GM18505 (cell line): ENCODE results near the gene DCAF8.

ENCODE experiments used
- ATAC-seq: cut with Tn5 transposase; IDR thresholded peaks from one replicate; pipeline ENCODE4 v1.9.1; 2021; ENCODE audit not compliant: unreplicated experiment
- POLR2A ChIP-seq: IDR thresholded peaks from 4 replicates; pipeline ENCODE4 v1.6.1; 2011; ENCODE audit warnings: borderline replicate concordance; ENCODE audit not compliant: insufficient read depth, insufficient read length; ENCODE audit errors: extremely low read depth

Gene DCAF8

DNA sequence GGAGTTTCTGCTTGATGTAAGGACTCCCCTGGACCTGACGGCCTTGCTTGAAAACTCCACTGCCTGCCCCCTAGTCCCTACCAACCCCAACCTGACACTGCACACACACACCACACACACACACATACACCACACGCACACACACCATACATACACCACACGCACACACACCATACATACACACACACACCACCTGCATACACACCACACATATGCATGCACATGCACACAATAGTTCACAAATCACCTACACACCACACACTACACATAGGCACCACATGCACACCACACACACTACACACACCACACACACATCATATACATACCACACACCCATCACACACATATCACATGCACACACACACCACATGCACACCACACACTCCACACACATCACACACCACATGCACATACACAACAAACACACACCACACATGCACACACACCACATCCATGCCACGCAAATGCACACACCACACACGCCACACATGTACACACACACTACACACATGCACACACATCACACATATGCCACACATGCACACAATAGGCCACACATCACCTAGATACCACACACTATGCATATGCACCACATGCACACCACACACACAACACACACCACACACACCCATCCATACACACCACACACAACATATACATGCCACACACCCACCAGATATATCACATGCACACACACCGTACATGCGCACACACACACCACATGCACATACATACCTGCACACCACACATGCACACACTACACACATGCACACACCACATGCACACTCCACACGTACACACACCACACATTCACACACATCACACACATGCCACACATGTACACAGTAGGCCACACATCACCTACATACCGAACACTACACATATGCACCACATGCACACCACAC, 68.3 kb downstream of the DCAF8 start:
- ATAC-seq, result no peak

DNA sequence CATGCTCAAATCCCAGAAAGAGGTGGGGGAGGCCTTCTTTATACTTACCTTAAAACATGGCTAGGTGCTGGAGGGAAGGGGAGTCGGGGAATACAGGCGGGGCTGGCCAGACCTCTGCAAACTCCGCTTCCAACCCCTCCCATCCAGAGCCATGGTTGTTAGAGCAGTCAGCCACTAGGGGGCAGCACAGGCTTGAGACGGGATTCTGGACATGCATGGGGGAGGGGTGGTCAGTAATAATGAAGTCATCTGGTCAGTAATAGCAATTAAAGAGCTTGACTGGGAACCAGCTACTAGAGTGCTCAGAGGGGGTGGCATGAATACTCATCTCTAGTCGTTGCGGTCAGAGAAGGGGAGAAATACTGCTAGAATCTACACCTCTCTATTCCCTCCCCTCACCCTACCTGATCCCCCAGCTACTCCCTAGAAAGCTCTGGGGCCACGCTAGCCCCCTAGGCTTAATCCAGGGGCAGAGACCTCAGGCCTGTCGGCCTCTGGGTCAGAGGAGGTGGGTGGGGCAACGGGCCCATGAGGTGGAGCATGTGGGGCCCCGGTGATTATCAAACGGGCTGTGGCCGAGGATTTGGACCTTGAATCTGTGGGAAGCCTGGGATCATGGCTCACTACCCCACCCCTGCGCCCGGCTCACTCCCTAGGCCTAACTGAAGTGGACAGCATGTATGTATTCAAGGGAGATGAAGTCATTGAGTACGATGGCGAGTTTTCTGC, 69.1 kb downstream of the DCAF8 start:
- TF ChIP-seq POLR2A, result no peak
- ATAC-seq, result peak; percentile 63

More for the DNA sequence above, 68.3 kb downstream of the DCAF8 start:
- no peak for TF ChIP-seq POLR2A

DNA sequence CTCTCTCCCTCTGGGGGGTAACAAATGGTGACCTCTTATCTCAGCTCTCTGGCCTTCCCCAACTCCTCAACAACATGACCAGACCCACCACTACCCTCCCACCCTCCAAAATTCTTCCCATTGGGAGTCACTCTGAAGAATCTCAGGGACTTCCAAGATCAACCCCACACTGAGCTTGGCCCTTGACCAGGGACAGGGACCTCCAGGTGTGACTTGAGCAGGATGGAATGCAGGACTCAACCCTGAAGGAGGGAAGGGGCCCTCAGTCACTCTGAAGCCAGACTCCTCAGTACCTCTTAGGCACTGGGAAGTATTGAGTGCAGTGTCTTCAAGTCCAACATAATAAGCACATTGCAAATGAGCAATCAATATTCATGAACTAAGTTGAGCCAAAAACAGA, 70.1 kb downstream of the DCAF8 start:
- no peak for ATAC-seq
- no peak for TF ChIP-seq POLR2A

DNA sequence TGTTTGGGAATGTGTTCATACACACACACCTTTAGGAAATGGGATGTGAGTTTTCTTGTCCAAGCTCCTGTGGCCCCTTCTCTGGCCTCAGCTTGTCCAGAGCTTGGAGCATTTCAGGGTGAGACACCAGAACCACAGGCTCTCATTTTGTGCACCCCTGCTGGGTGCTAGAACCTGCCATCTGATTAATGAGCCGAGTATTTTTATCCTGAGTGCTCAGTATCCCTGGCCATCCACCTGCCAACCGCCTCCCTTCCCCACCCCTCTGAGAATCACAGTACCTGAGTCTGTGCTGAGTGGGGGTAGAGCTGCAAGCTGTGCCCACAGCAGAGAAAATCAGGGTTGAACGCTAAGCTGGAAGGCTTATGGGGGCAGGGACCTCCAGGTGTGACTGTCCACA, 70.6 kb downstream of the DCAF8 start:
- TF ChIP-seq POLR2A, result no peak
- no peak for ATAC-seq

DNA sequence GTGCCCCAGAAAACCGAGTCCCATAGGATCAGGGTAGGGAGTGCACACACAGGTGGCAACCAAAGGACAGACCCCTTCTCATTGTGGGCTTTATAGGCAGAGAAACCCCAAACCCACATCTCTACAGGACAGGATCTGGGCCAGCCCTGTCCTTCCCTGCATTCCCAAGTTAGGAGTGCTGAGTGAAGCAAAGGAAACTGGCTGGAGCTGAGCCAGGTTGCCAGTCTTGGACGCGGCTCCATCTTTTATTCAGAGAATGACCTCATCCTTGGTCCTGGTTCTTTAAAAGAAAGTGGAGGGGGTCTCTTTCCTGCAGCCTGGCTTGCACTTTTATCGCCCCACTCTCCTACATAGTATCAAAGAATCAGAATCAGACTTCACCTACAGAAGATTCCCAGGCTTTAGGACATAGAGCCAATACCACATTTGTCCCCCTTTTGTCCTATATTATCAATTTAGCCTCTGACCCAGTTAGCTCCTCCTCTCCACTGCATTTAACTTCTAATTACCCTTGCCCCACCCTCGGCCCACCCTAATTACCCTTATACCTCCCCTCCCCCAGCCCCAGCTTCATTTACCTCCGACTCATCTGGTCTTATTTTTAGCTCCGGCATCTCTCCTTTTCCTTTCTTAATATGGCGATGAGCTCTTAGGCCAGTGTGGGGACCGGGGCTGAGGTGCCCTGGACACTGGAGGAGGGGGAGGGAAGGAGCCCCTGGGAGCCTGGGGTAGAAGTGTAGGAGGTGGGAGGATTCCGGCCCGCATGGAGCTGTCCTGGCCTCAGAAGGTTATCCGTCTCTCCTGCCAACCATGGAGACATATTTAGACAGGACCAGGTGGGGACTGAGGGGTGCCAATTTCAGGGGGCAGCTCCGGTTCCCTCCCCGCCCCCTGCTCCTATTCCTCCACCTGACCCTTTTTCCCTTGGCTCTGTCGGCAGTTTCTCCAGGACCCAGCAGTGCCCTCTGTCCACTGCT, 72.4 kb downstream of the DCAF8 start, which contains the start of gene CASQ1:
Gene CASQ1, plus strand, starts transcription at position 927 of the 977 bp plus-strand sequence. CDS start 177 bp downstream, outside the sequence.
- TF ChIP-seq POLR2A, result no peak
- ATAC-seq, result no peak

DNA sequence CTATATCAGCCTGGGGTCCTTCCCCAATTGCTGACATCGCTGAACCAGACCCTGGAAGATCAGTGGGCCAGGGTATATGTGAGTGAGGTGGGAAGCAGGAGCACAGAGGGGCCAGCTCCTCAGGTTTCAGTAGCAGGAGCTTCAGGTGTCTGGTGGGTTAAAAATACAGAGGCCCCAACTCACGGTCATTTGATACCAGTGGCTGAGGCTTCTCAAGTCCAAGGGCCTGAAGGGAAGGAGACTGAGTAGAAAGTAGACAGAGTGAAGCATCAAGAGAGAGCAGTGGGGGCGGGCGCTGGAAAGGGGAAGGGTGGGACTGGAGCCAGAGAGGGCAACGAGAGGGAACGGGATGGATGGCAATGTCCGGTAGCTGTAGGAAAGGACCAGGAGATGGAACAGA, 74.0 kb downstream of the DCAF8 start:
- no peak for TF ChIP-seq POLR2A
- no peak for ATAC-seq

DNA sequence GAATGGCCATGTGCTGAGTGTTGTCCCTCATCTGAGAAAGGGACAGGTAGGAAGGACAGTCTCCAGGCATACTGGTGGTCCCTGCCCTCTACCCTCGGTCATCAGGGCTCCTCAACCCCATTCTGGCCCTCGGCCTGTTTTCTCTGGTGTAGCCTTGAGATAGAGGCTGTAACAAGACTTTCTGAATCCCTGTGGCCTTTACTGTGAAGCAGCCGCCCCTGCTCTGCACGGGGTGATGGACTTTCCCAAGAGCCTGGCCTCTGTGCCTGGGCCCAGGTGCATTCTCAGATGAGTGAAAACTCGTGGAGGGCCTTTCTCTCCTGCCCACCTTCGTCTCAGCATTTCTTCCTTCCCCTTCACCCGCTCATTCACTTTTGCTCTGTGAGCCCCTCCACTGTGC, 74.9 kb downstream of the DCAF8 start:
- ATAC-seq, result no peak
- no peak for TF ChIP-seq POLR2A

DNA sequence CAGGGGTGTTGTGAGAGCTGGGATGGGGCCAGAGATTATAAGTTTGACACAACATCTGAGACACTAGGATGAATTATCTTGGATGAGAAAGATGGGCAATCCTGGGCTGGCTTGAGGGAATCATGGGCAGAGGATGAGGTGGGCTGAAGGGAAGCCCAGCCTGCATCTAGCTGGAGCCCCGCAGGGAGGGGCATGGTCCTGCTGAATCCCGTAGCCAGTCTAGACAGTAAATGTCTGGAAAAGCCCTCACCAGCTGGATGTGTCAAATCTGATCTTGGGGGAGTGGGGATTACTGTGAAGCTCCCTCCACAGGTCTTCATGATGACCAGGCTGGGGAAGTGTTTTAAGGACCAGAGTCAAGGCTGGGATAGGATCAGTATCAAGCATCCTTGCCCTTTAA, 75.6 kb downstream of the DCAF8 start:
- ATAC-seq, result no peak
- TF ChIP-seq POLR2A, result no peak

DNA sequence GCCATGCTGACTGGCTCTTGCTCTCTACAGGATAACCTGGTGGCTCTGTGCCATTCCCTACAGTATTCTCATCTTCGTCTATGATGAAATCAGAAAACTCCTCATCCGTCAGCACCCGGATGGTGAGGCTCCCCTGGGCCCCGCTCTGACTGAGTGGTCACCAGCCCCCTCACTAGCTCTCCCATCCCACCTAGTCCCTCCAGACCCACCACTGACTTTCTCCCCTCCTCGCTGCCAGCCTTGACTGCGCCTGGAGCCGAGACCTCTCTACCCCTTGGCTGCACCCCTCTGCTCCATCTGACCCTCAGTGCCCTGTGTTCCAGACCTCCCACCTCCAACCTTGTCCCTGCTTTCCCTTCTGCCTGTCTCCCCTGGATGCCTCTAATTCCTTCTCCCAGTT, 76.1 kb downstream of the DCAF8 start:
- no peak for ATAC-seq

DNA sequence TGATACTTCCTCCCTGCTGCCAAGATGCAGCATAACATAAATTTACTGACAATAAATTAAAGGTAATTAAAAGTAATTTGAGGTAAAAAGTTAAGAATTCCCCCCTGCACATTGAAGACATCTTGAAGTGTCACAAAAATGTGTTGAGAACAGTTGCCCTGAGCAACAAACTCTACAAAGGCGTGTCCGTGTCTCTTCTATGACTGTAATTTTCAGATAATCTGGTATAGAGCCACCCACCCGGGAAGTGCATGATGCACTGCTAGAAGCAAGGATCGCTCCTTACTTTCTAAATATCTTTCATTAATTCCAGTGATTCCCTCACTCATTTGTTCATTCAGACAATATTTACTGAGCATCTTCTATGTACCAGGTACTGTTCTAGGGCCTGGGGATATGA, 83.0 kb downstream of the DCAF8 start:
- no peak for ATAC-seq
- no peak for TF ChIP-seq POLR2A

More for the DNA sequence above, 76.1 kb downstream of the DCAF8 start:
- no peak for TF ChIP-seq POLR2A

DNA sequence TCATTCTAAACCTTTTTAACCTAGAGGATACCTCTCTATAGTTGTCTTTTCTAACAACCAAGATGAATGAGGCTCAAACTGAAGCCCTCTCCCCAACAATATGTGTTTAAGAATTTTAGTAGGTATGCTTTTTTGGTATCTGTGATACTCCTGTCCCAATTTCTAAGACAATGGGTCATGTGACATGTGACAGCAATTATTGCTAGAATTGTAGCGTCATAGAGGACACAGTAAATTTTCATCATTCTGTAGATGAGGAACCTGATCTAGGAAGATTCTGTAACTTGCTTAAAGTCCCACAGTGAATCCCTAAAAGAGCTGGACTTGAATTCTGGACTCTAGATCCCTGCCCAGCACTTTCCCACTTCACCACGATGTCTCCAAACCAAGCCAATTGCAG, 83.6 kb downstream of the DCAF8 start:
- ATAC-seq, result no peak
- no peak for TF ChIP-seq POLR2A

DNA sequence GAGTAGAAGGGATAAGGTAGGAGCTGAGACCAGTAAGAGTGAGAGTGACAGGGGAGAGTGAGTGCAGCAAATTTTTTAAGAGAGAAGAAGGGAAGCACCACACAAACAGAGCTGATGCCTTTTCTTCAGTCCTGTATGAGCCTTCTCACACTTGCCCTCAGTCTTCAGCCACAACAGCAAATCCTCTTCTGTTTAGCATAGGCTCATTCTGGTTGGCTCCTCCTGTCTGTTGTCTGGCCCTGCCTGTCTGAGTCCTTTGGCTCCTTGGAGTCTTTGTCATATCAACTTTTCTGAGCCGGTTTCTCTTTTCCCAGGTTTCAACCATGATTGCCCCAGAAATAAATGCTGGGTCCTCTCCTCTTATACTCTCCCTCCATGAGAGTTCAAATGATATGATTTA, 84.7 kb downstream of the DCAF8 start:
- ATAC-seq, result no peak
- no peak for TF ChIP-seq POLR2A

DNA sequence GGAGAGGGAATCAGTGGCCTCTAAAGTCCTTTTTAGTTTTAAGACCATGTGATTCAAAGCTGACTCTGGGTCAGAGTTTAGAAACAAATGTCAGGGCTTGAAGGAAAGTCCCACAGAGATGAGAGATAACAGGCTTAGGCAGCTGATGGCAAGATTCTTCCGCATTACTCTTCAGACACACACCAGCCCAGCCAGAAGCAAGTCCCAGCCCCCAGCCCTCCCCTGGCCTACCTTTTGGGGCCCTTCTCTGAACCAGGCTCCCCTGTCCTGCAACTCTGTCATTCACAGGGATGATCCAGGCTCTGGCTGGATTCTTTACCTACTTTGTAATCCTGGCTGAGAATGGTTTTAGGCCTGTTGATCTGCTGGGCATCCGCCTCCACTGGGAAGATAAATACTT, 85.1 kb downstream of the DCAF8 start:
- TF ChIP-seq POLR2A, result no peak
- no peak for ATAC-seq
